Measurements from ENCODE around the gene PSMB8. TPM values are rescaled to one million over a fixed set of nuclear protein-coding genes. Genes with fewer than 3 reads are reported as not detected.
"Not testable (repeated sequence)": the region's sequence is repeated elsewhere in the genome, so short reads cannot be mapped to it uniquely, and the experiment has no call there.

Gene PSMB8
- total RNA-seq, 2 donors from 2014 or later = 15.4 to 29.2 TPM

GRCh38 chr6:32809171-32809570 lies 34.7 kb downstream of the PSMB8 start:
- no peak for DNase-seq (ENCODE audit: low spot score)
- Histone ChIP-seq H3K27me3 (no peaks in the 10 kb centered on the region), H3K36me3 (no peaks in the 10 kb centered on the region), H3K4me1 (no peaks in the 10 kb centered on the region), H3K9me3 (no peaks in the 10 kb centered on the region), H3K27ac (no peak overlapping the region), H3K4me3 (no peak overlapping the region)
- TF ChIP-seq CTCF (IDR thresholded peaks at IDR 0.05) = no peak

GRCh38 chr6:32807020-32807580 lies 36.7 kb downstream of the PSMB8 start:
- Histone ChIP-seq H3K4me1 (no peaks in the 10 kb centered on the region), H3K9me3 (no peaks in the 10 kb centered on the region), H3K27me3 (no peaks in the 10 kb centered on the region), H3K4me3 (no peak overlapping the region), H3K36me3 (no peaks in the 10 kb centered on the region), H3K27ac (no peak overlapping the region)
- no peak for DNase-seq (ENCODE audit: low spot score)
- no peak for TF ChIP-seq CTCF (IDR thresholded peaks at IDR 0.05)

GRCh38 chr6:32805404-32805803 lies 38.4 kb downstream of the PSMB8 start:
- not testable (repeated sequence) for H3K9me3 ChIP-seq; H3K36me3 ChIP-seq; H3K27ac ChIP-seq; H3K4me1 ChIP-seq; H3K27me3 ChIP-seq; H3K4me3 ChIP-seq; DNase-seq (ENCODE audit: low spot score)

GRCh38 chr6:32803416-32803815 lies 40.4 kb downstream of the PSMB8 start:
- Histone ChIP-seq H3K9me3 (peaks cover 0 to 5% of the 10 kb centered on the region in 2 donors), H3K36me3 (no peaks in the 10 kb centered on the region), H3K4me3 (no peak overlapping the region), H3K27ac (no peak overlapping the region), H3K27me3 (no peaks in the 10 kb centered on the region), H3K4me1 (no peaks in the 10 kb centered on the region)
- TF ChIP-seq CTCF (IDR thresholded peaks at IDR 0.05) = no peak
- DNase-seq (ENCODE audit: low spot score) = no peak

- Histone ChIP-seq H3K27ac (no peak overlapping the region), H3K4me1 (peaks cover 0 to 8% of the 10 kb centered on the region in 2 donors), H3K9me3 (peaks cover 0 to 5% of the 10 kb centered on the region in 2 donors), H3K27me3 (no peaks in the 10 kb centered on the region), H3K36me3 (no peaks in the 10 kb centered on the region), H3K4me3 (no peak overlapping the region)
- DNase-seq (ENCODE audit: low spot score) = no peak
- TF ChIP-seq CTCF (IDR thresholded peaks at IDR 0.05) = no peak
Observed at GRCh38 chr6:32799740-32800139, 44.1 kb downstream of the PSMB8 start.

GRCh38 chr6:32799168-32799567 lies 44.7 kb downstream of the PSMB8 start:
- H3K9me3 ChIP-seq = peaks cover 0 to 5% of the 10 kb centered on the region in 2 donors
- no peak for TF ChIP-seq CTCF (IDR thresholded peaks at IDR 0.05)
- H3K36me3 ChIP-seq = no peaks in the 10 kb centered on the region
- H3K27me3 ChIP-seq = no peaks in the 10 kb centered on the region
- H3K27ac ChIP-seq = no peak overlapping the region
- H3K4me1 ChIP-seq = peaks cover 0 to 8% of the 10 kb centered on the region in 2 donors
- DNase-seq (ENCODE audit: low spot score) = no peak
- no peak overlapping the region for H3K4me3 ChIP-seq
